ENCODE measurements around the gene BICD1. TPM values are rescaled to one million over a fixed set of nuclear protein-coding genes. Genes with fewer than 3 reads are reported as not detected.

BICD1 gene
- total and polyA plus RNA-seq, 8 donors: 13.6 to 21.2 (median 19.6) TPM

- Histone ChIP-seq H3K9me3 (peaks cover 0 to 3% of the 10 kb centered on the region in 2 donors), H3K36me3 (no peaks in the 10 kb centered on the region), H3K4me3 (no peak overlapping the region), H3K27me3 (no peaks in the 10 kb centered on the region), H3K4me1 (no peaks in the 10 kb centered on the region), H3K27ac (no peak overlapping the region)
- ATAC-seq (no peak), DNase-seq (no peak)
- TF ChIP-seq, protein P1, sequence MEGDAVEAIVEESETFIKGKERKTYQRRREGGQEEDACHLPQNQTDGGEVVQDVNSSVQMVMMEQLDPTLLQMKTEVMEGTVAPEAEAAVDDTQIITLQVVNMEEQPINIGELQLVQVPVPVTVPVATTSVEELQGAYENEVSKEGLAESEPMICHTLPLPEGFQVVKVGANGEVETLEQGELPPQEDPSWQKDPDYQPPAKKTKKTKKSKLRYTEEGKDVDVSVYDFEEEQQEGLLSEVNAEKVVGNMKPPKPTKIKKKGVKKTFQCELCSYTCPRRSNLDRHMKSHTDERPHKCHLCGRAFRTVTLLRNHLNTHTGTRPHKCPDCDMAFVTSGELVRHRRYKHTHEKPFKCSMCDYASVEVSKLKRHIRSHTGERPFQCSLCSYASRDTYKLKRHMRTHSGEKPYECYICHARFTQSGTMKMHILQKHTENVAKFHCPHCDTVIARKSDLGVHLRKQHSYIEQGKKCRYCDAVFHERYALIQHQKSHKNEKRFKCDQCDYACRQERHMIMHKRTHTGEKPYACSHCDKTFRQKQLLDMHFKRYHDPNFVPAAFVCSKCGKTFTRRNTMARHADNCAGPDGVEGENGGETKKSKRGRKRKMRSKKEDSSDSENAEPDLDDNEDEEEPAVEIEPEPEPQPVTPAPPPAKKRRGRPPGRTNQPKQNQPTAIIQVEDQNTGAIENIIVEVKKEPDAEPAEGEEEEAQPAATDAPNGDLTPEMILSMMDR (IDR thresholded peaks at IDR 0.05): no peak
- intact Hi-C loops (cut with DNase I): no loop called here
Observed at GRCh38 chr12:32257695-32258496, 151.2 kb downstream of the BICD1 start.

- DNase-seq: no peak
- Histone ChIP-seq H3K27me3 (no peaks in the 10 kb centered on the region), H3K4me1 (no peaks in the 10 kb centered on the region), H3K4me3 (no peak overlapping the region), H3K27ac (no peak overlapping the region), H3K9me3 (peaks cover 0 to 3% of the 10 kb centered on the region in 2 donors), H3K36me3 (no peaks in the 10 kb centered on the region)
- no peak for ATAC-seq
- TF ChIP-seq, protein P1 (IDR thresholded peaks at IDR 0.05): no peak
- intact Hi-C loops (cut with DNase I): no loop called here
Observed at GRCh38 chr12:32260696-32261095, 154.0 kb downstream of the BICD1 start.

GRCh38 chr12:32261638-32262037 lies 155.0 kb downstream of the BICD1 start:
- Histone ChIP-seq H3K27me3 (no peaks in the 10 kb centered on the region), H3K27ac (no peak overlapping the region), H3K36me3 (no peaks in the 10 kb centered on the region), H3K4me1 (no peaks in the 10 kb centered on the region), H3K9me3 (peaks cover 0 to 3% of the 10 kb centered on the region in 2 donors), H3K4me3 (no peak overlapping the region)
- intact Hi-C loops (cut with DNase I): no loop called here
- TF ChIP-seq, protein P1 (IDR thresholded peaks at IDR 0.05): no peak
- ATAC-seq: no peak
- DNase-seq: no peak

GRCh38 chr12:32264961-32265360 lies 158.3 kb downstream of the BICD1 start:
- Histone ChIP-seq H3K9me3 (no peaks in the 10 kb centered on the region), H3K4me3 (no peak overlapping the region), H3K4me1 (no peaks in the 10 kb centered on the region), H3K27me3 (no peaks in the 10 kb centered on the region), H3K27ac (no peak overlapping the region), H3K36me3 (no peaks in the 10 kb centered on the region)
- peak in 1 of 4 donors; percentile 19 for DNase-seq
- TF ChIP-seq, protein P1 (IDR thresholded peaks at IDR 0.05): no peak
- intact Hi-C loops (cut with DNase I): no loop called here
- ATAC-seq: no peak

DNA sequence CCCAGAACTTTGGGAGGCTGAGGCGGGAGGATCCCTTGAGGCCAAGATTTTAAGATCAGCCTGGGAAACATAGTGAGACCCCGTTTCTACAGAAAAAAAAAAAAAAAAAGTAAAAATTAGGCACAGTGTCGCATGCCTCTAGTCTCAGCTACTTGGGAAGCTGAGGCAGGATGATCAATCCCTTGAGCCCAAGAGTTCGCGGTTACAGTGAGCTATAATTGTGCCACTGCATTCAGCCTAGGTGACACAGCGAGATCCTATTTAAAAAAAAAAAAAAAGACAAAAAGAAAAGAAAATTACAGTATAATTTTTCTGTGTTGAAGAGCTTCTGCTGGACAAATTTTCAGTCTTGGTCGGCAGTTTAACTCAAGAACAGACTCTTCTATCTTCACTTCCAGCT lies 158.8 kb downstream of the BICD1 start:
- Histone ChIP-seq H3K9me3 (no peaks in the 10 kb centered on the region), H3K36me3 (no peaks in the 10 kb centered on the region), H3K27ac (no peak overlapping the region), H3K27me3 (no peaks in the 10 kb centered on the region), H3K4me1 (no peaks in the 10 kb centered on the region), H3K4me3 (no peak overlapping the region)
- intact Hi-C loops (cut with DNase I): no loop called here
- TF ChIP-seq, protein P1 (IDR thresholded peaks at IDR 0.05): no peak
- no peak for DNase-seq
- no peak for ATAC-seq
